NCI-H2029 treated with DMSO at 0.1 percent for 48 hours (cell line): ENCODE results near the gene RNF113B.

ENCODE experiments used
- DNase-seq: peaks from one replicate; lab custom pipeline; 2025; lab: John Stamatoyannopoulos, UW

The RNF113B gene

DNA sequence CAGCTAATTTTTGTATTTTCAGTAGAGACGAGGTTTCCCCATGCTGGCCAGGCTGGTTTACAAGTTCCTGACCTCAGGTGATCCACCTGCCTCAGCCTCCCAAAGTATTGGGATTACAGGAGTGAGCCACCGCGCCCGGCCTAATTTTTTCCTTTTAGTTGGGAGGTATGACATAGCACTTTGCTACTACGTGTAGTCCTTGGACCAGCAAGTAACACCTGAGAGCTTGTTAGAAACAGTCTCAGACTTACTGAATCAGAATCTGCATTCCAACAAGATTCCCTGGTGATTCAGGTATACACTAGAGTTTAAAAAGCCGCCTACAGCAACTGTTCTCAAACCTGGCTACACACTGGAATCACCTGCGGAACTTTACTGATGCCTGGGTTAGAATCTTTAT lies 36.0 kb downstream of the RNF113B start:
- no peak for DNase-seq

- no peak for DNase-seq
Measured at GRCh38 chr13:98134901-98135300, 42.2 kb downstream of the RNF113B start.

DNA sequence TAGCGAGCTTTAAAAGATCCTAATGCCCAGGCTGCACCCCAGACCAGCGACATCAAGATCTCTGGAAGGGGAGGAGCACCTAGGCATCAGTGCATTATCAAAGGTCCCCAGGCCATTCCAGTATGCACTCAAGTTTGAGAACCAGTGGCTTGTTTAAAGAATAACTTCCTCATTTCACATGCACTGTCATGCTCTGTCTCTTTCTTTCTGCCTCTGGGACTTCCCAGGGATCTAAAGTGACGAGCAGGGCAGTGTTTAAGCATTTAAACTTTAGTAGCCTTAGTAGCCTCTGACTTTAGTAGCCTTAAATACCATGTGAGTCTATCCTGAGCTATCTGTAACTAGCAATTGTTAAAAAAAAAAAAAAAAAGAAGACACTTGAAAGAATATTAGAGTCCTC lies 43.1 kb downstream of the RNF113B start:
- DNase-seq = no peak

GRCh38 chr13:98129059-98129746 lies 47.9 kb downstream of the RNF113B start:
- no peak for DNase-seq
